SK-N-SH treated with all-trans-retinoic acid at 6 μM for 48 hours (cell line): ENCODE results near the gene RPL7L1.

Experiments
- ATAC-seq: fragments of 200-7000 bp; cut with Tn5 transposase; 3 replicates; pipeline ENCODE4 v1.9.1; 2020; ENCODE audit warnings: mild to moderate bottlenecking, moderate library complexity
- ARNTL ChIP-seq: fragments of 450-650 bp; formaldehyde crosslinking; IDR thresholded peaks from 2 replicates; pipeline ENCODE4 v1.5.0; 2020; ENCODE audit warnings: low read depth, mild to moderate bottlenecking, moderate library complexity, borderline replicate concordance
- BACH2 ChIP-seq: fragments of 250-450 bp; sonication (Bioruptor Pico); IDR thresholded peaks from 2 replicates; pipeline ENCODE4 v1.9.0; 2021; ENCODE audit warnings: mild to moderate bottlenecking, borderline replicate concordance
- CSDC2 ChIP-seq: fragments of 250-450 bp; sonication (Bioruptor Pico); IDR thresholded peaks from 2 replicates; pipeline ENCODE4 v1.5.0; 2020; ENCODE audit warnings: mild to moderate bottlenecking, moderate library complexity
- CSRNP3 ChIP-seq: fragments of 250-450 bp; sonication (Bioruptor Pico); IDR thresholded peaks from 2 replicates; pipeline ENCODE4 v1.5.1; 2021; ENCODE audit warnings: mild to moderate bottlenecking, moderate library complexity
- GLIS3 ChIP-seq: fragments of 250-450 bp; sonication (Bioruptor Pico); IDR thresholded peaks from 2 replicates; pipeline ENCODE4 v1.5.0; 2020; ENCODE audit warnings: mild to moderate bottlenecking, moderate library complexity
- OSR1 ChIP-seq: fragments of 250-450 bp; sonication (Bioruptor Pico); IDR thresholded peaks from 2 replicates; pipeline ENCODE4 v1.8.0; 2022; ENCODE audit warnings: moderate library complexity, mild to moderate bottlenecking, inconsistent platforms
- PATZ1 ChIP-seq: fragments of 250-450 bp; sonication (Bioruptor Pico); IDR thresholded peaks from 2 replicates; pipeline ENCODE4 v1.8.0; 2020; ENCODE audit warnings: mild to moderate bottlenecking, moderate library complexity, borderline replicate concordance
- POU6F1 ChIP-seq: fragments of 250-450 bp; sonication (Bioruptor Pico); IDR thresholded peaks from 2 replicates; pipeline ENCODE4 v1.8.0; 2021; ENCODE audit warnings: low read depth, mild to moderate bottlenecking, moderate library complexity, borderline replicate concordance
- PPARA ChIP-seq: fragments of 250-450 bp; sonication (Bioruptor Pico); IDR thresholded peaks from 2 replicates; pipeline ENCODE4 v1.5.0; 2020; ENCODE audit warnings: mild to moderate bottlenecking, borderline replicate concordance
- RARB ChIP-seq: fragments of 250-450 bp; sonication (Bioruptor Pico); IDR thresholded peaks from 2 replicates; pipeline ENCODE4 v1.8.0; 2021; ENCODE audit warnings: mild to moderate bottlenecking, moderate library complexity
- SNAI2 ChIP-seq: fragments of 250-450 bp; sonication (Bioruptor Pico); IDR thresholded peaks from 2 replicates; pipeline ENCODE4 v1.5.0; 2020; ENCODE audit warnings: mild to moderate bottlenecking, moderate library complexity
- TCF4 ChIP-seq: fragments of 250-450 bp; sonication (Bioruptor Pico); IDR thresholded peaks from 2 replicates; pipeline ENCODE4 v1.8.0; 2021; ENCODE audit warnings: mild to moderate bottlenecking, moderate library complexity, borderline replicate concordance
- TSHZ2 ChIP-seq: fragments of 250-450 bp; sonication (Bioruptor Pico); IDR thresholded peaks from 2 replicates; pipeline ENCODE4 v1.5.0; 2020; ENCODE audit warnings: mild to moderate bottlenecking, moderate library complexity
- ZC3H10 ChIP-seq: fragments of 250-450 bp; sonication (Bioruptor Pico); IDR thresholded peaks from 2 replicates; pipeline ENCODE4 v1.5.1; 2021; ENCODE audit warnings: mild to moderate bottlenecking, moderate library complexity
- ZFP3 ChIP-seq: fragments of 250-450 bp; sonication (Bioruptor Pico); IDR thresholded peaks from 2 replicates; pipeline ENCODE4 v1.5.0; 2020; ENCODE audit warnings: mild to moderate bottlenecking, moderate library complexity
- ZNF565 ChIP-seq: fragments of 450-650 bp; formaldehyde crosslinking; conservative IDR thresholded peaks from 2 replicates; pipeline ENCODE4 v1.5.0; 2020; ENCODE audit warnings: low read depth, mild to moderate bottlenecking, moderate library complexity
- ZNF8 ChIP-seq: fragments of 450-650 bp; formaldehyde crosslinking; IDR thresholded peaks from 2 replicates; pipeline ENCODE4 v1.5.0; 2020; ENCODE audit warnings: mild to moderate bottlenecking, moderate library complexity

Gene RPL7L1

GRCh38 chr6:42938428-42938796, 59.0 kb downstream of the RPL7L1 start (continued):
- TF ChIP-seq PPARA (CRISPR knock-in tag) = no peak
- no peak for TF ChIP-seq BACH2 (CRISPR knock-in tag)
- TF ChIP-seq OSR1 = no peak
- TF ChIP-seq POU6F1 = no peak
- no peak for TF ChIP-seq RARB (CRISPR knock-in tag)
- no peak for TF ChIP-seq TCF4 (CRISPR knock-in tag)
- TF ChIP-seq ZFP3 = no peak
- no peak for TF ChIP-seq SNAI2
- no peak for TF ChIP-seq PATZ1 (CRISPR knock-in tag)
- TF ChIP-seq CSDC2 (CRISPR knock-in tag) = no peak
- TF ChIP-seq, all 23 proteins: peak for 0

GRCh38 chr6:42938987-42939809, 59.8 kb downstream of the RPL7L1 start:
- TF ChIP-seq TSHZ2 = no peak
- no peak for TF ChIP-seq PATZ1 (CRISPR knock-in tag)
- no peak for TF ChIP-seq RARB (CRISPR knock-in tag)
- TF ChIP-seq ZNF565 = no peak
- TF ChIP-seq OSR1 = no peak
- TF ChIP-seq CSRNP3 (CRISPR knock-in tag) = no peak
- no peak for TF ChIP-seq GLIS3 (CRISPR knock-in tag)
- TF ChIP-seq ARNTL (CRISPR knock-in tag) = no peak
- TF ChIP-seq ZNF8 (CRISPR knock-in tag) = no peak
- TF ChIP-seq TCF4 (CRISPR knock-in tag) = no peak
- no peak for TF ChIP-seq CSDC2 (CRISPR knock-in tag)
- no peak for TF ChIP-seq ZC3H10 (CRISPR knock-in tag)
- no peak for TF ChIP-seq PPARA (CRISPR knock-in tag)
- no peak; the same call in 2 of the 3 replicates for ATAC-seq
